ENCODE data around the gene FOXO1. TPM values are rescaled to one million over a fixed set of nuclear protein-coding genes. Genes with fewer than 3 reads are reported as not detected.

FOXO1 gene
- total RNA-seq, 1 donor = 7.6 TPM

DNA sequence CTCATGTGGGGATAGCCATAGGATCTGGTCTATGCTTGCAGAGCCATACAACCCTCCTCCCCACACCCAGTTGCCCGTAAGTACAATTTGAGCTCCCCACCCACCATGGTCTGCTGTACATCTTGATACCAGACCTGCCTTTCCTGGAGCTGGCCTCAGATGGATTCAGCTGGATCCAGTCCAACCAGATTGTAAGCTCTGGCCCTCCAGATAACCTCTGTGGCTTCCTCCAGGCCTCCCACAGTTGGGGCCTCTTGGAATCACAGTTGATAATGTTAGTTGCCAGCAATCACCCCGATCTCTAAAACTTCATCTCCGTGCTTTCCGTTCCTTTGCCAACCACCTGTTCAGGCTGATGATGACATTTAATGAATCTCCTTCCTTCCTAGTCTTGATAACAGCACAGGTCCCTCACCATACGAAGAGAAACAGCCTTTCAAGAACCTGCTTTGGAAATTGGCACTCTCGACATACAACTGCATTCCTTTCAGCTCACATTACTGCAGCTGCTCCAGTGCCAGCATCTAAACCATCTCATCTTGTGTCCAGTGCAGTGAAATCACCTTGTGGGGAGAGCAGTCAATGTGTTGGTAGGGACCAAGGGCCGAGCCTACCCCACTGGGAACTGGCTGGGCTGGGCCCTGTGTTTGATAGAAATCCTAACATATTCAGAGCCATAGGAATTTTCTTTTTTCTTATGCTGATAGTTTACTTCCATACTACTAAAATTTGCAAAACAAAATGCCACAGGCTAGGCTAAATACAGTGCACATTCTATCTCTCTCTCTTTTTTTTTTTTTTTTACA is 15.1 kb upstream of the FOXO1 start:
- Histone ChIP-seq H3K4me3 (ENCODE audit: insufficient read depth, low read length) (no peak overlapping the region), H3K79me2 (ENCODE audit: insufficient read depth, low read length) (no peaks in the 10 kb centered on the region), H4K20me1 (ENCODE audit: insufficient read depth, low read length) (no peaks in the 10 kb centered on the region), H3K27me3 (ENCODE audit: insufficient read depth, low read length) (no peaks in the 10 kb centered on the region), H3K9me3 (ENCODE audit: low read depth, low read length) (no peaks in the 10 kb centered on the region), H2AFZ (ENCODE audit: low read length) (no peak overlapping the region), H3K4me2 (ENCODE audit: insufficient read depth, low read length) (no peak overlapping the region), H3K36me3 (ENCODE audit: insufficient read depth, low read length) (no peaks in the 10 kb centered on the region), H3K27ac (ENCODE audit: low read depth, low read length) (no peak overlapping the region), H3K4me1 (ENCODE audit: insufficient read depth, low read length) (no peaks in the 10 kb centered on the region)
- no peak for TF ChIP-seq CTCF (IDR thresholded peaks at IDR 0.05; ENCODE audit: extremely low read depth, low read depth, low read length)
- DNase-seq (ENCODE audit: insufficient read length, low spot score, missing footprints) = no peak

GRCh38 chr13:40680659-40681323 is 14.3 kb upstream of the FOXO1 start:
- H3K79me2 ChIP-seq (ENCODE audit: insufficient read depth, low read length) = no peaks in the 10 kb centered on the region
- no peak overlapping the region for H2AFZ ChIP-seq (ENCODE audit: low read length)
- H3K4me1 ChIP-seq (ENCODE audit: insufficient read depth, low read length) = no peaks in the 10 kb centered on the region
- H3K36me3 ChIP-seq (ENCODE audit: insufficient read depth, low read length) = no peaks in the 10 kb centered on the region
- no peak overlapping the region for H3K27ac ChIP-seq (ENCODE audit: low read depth, low read length)
- H3K4me3 ChIP-seq (ENCODE audit: insufficient read depth, low read length) = no peak overlapping the region
- H3K4me2 ChIP-seq (ENCODE audit: insufficient read depth, low read length) = no peak overlapping the region
- no peak for TF ChIP-seq CTCF (IDR thresholded peaks at IDR 0.05; ENCODE audit: extremely low read depth, low read depth, low read length)
- H4K20me1 ChIP-seq (ENCODE audit: insufficient read depth, low read length) = no peaks in the 10 kb centered on the region
- no peaks in the 10 kb centered on the region for H3K9me3 ChIP-seq (ENCODE audit: low read depth, low read length)
- no peak for DNase-seq (ENCODE audit: insufficient read length, low spot score, missing footprints)
- H3K27me3 ChIP-seq (ENCODE audit: insufficient read depth, low read length) = no peaks in the 10 kb centered on the region

DNA sequence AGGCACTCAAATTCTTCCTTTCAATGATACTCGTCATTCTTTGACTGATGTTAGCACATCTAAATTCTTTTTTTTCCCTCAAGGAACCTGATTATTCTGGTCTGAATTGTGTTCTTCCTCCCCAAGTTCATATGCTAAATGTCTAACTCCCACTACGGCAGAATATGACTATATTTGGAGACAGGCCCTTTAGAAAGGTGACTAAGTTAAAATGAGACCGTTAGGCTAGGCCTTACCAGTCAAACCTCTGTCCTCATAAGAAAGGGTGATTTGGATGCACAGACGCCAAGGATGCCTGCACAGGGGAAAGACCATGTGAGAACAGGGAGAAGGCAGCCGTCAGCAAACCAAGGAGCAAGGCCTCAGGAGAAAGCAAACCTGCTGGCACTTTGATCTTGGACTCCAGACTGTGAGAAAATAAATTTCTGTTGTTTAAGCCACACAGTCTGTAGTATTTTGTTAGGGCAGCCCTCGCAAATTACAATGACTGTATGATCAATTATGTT is 13.1 kb upstream of the FOXO1 start:
- no peaks in the 10 kb centered on the region for H3K27me3 ChIP-seq (ENCODE audit: insufficient read depth, low read length)
- no peaks in the 10 kb centered on the region for H3K9me3 ChIP-seq (ENCODE audit: low read depth, low read length)
- no peak overlapping the region for H3K4me2 ChIP-seq (ENCODE audit: insufficient read depth, low read length)
- H3K36me3 ChIP-seq (ENCODE audit: insufficient read depth, low read length) = no peaks in the 10 kb centered on the region
- no peak overlapping the region for H3K27ac ChIP-seq (ENCODE audit: low read depth, low read length)
- H4K20me1 ChIP-seq (ENCODE audit: insufficient read depth, low read length) = no peaks in the 10 kb centered on the region
- DNase-seq (ENCODE audit: insufficient read length, low spot score, missing footprints) = no peak
- no peaks in the 10 kb centered on the region for H3K4me1 ChIP-seq (ENCODE audit: insufficient read depth, low read length)
- no peak overlapping the region for H2AFZ ChIP-seq (ENCODE audit: low read length)
- H3K79me2 ChIP-seq (ENCODE audit: insufficient read depth, low read length) = no peaks in the 10 kb centered on the region
- H3K4me3 ChIP-seq (ENCODE audit: insufficient read depth, low read length) = no peak overlapping the region
- TF ChIP-seq CTCF (IDR thresholded peaks at IDR 0.05; ENCODE audit: extremely low read depth, low read depth, low read length) = no peak

- Histone ChIP-seq H3K79me2 (ENCODE audit: insufficient read depth, low read length) (no peaks in the 10 kb centered on the region), H3K4me3 (ENCODE audit: insufficient read depth, low read length) (no peak overlapping the region), H3K36me3 (ENCODE audit: insufficient read depth, low read length) (no peaks in the 10 kb centered on the region), H2AFZ (ENCODE audit: low read length) (no peak overlapping the region), H3K9me3 (ENCODE audit: low read depth, low read length) (no peaks in the 10 kb centered on the region), H4K20me1 (ENCODE audit: insufficient read depth, low read length) (no peaks in the 10 kb centered on the region), H3K27ac (ENCODE audit: low read depth, low read length) (no peak overlapping the region), H3K4me1 (ENCODE audit: insufficient read depth, low read length) (no peaks in the 10 kb centered on the region), H3K27me3 (ENCODE audit: insufficient read depth, low read length) (no peaks in the 10 kb centered on the region), H3K4me2 (ENCODE audit: insufficient read depth, low read length) (no peak overlapping the region)
- no peak for DNase-seq (ENCODE audit: insufficient read length, low spot score, missing footprints)
- TF ChIP-seq CTCF (IDR thresholded peaks at IDR 0.05; ENCODE audit: extremely low read depth, low read depth, low read length) = no peak
These were observed 10.6 kb upstream of the FOXO1 start for GRCh38 chr13:40677064-40677463.
